ENCODE results near the gene FAM131A.

FAM131A gene

GRCh38 chr3:184343200-184343876 is 5.9 kb downstream of the FAM131A start:
- POLR2A ChIA-PET: interaction anchor here (1.1 kb wide), 1 partner anchor 22 kb away, joined by 3 read pairs; no protein-coding TSS in a partner anchor
- DNase-seq (ENCODE audit: extremely low spot score): no peak
- TF ChIP-seq CTCF (IDR thresholded peaks at IDR 0.05; ENCODE audit: control extremely low read depth, extremely low read depth, low read depth, missing control alignments): no peak
- CTCF ChIA-PET: interaction anchor here (1.2 to 1.3 kb wide), 2 partner anchors 10 to 25 kb away, joined by 3 to 4 read pairs; no protein-coding TSS in a partner anchor

GRCh38 chr3:184344579-184345316 is 7.3 kb downstream of the FAM131A start:
- DNase-seq (ENCODE audit: extremely low spot score): no peak
- ChIA-PET POLR2A (no interaction called here), CTCF (interaction anchor here (1.1 to 1.5 kb wide), 3 partner anchors 7 to 20 kb away, joined by 3 to 10 read pairs (median 4); partner anchors contain the start of gene FAM131A)
- TF ChIP-seq CTCF (IDR thresholded peaks at IDR 0.05; ENCODE audit: control extremely low read depth, extremely low read depth, low read depth, missing control alignments): no peak

GRCh38 chr3:184345317-184346144 is 8.1 kb downstream of the FAM131A start:
- TF ChIP-seq CTCF (IDR thresholded peaks at IDR 0.05; ENCODE audit: control extremely low read depth, extremely low read depth, low read depth, missing control alignments): no peak
- ChIA-PET CTCF (interaction anchor here (1.1 to 1.5 kb wide), 3 partner anchors 8 to 21 kb away, joined by 3 to 10 read pairs (median 4); partner anchors contain the start of gene FAM131A), POLR2A (no interaction called here)
- DNase-seq (ENCODE audit: extremely low spot score): peak; percentile 40

GRCh38 chr3:184346480-184347190 is 9.2 kb downstream of the FAM131A start:
- TF ChIP-seq CTCF (IDR thresholded peaks at IDR 0.05; ENCODE audit: control extremely low read depth, extremely low read depth, low read depth, missing control alignments): no peak
- POLR2A ChIA-PET: no interaction called here
- CTCF ChIA-PET: interaction anchor here (1.2 kb wide), 1 partner anchor 25 kb away, joined by 3 read pairs; no protein-coding TSS in a partner anchor

GRCh38 chr3:184347321-184348056 is 10.1 kb downstream of the FAM131A start:
- no peak for TF ChIP-seq CTCF (IDR thresholded peaks at IDR 0.05; ENCODE audit: control extremely low read depth, extremely low read depth, low read depth, missing control alignments)
- ChIA-PET POLR2A (interaction anchor here (0.6 kb wide), 1 partner anchor 182 kb away, joined by 5 read pairs; no protein-coding TSS in a partner anchor), CTCF (interaction anchor here (1.2 kb wide), 2 partner anchors 15 to 24 kb away, joined by 3 read pairs; no protein-coding TSS in a partner anchor)
- no peak for DNase-seq (ENCODE audit: extremely low spot score)

More at GRCh38 chr3:184346480-184347190, 9.2 kb downstream of the FAM131A start:
- DNase-seq (ENCODE audit: extremely low spot score): no peak

Measured in GM10248 (cell line).